A549 (cell line): ENCODE results near the gene GATA6. TPM values are rescaled to one million over a fixed set of nuclear protein-coding genes. Genes with fewer than 3 reads are reported as not detected.

Experiments
- ATAC-seq, 2 experiments: fragments of 200-7000 bp in 1 of 2; fragments of >200 bp in 1 of 2; cut with Nextera tagmentation in 1 of 2; cut with Tn5 transposase in 1 of 2; 3 replicates each; pipeline versions ENCODE4 v1.8.0 to v1.9.1; 2018 to 2020; ENCODE audit warnings: mild to moderate bottlenecking in 1 of 2, moderate library complexity in 1 of 2
- CTCF ChIA-PET: fragments of 300-600 bp; sonication (Branson Sonifier 250); formaldehyde crosslinking; extraction: SDS; loops from one replicate; lab custom pipeline; 2021; ENCODE audit warnings: antibody characterized with exemption, inconsistent platforms; lab: Yijun Ruan, JAX
- POLR2A ChIA-PET: fragments of 350-600 bp; formaldehyde crosslinking; extraction: SDS; loops from one replicate; lab custom pipeline; 2021; ENCODE audit warnings: antibody characterized with exemption, inconsistent platforms; lab: Yijun Ruan, JAX
- DNase-seq, 2 experiments: peaks; one replicate each; pipeline versions ENCODE4 v3.0.0 to v3.0.0-alpha.2; 2011 to 2016; ENCODE audit warnings: low read depth in 1 of 2, low spot score in 1 of 2
- FAIRE-seq: peaks from 2 replicates; lab custom pipeline; 2011; peaks lifted over from hg19 to GRCh38; lab: Jason Lieb, UNC
- H3K27ac ChIP-seq, 2 experiments: fragments of >200 bp; sonication (Bioruptor Twin); formaldehyde crosslinking; 3 replicates each; pipeline ENCODE4 v1.5.1; 2016 to 2017
- H3K4me1 ChIP-seq: fragments of >200 bp; sonication (Bioruptor Twin); formaldehyde crosslinking; 3 replicates; pipeline ENCODE4 v1.6.1; 2016
- H3K4me2 ChIP-seq: fragments of >200 bp; sonication (Bioruptor Twin); formaldehyde crosslinking; 3 replicates; pipeline ENCODE4 v1.6.1; 2016
- H3K4me3 ChIP-seq: fragments of >200 bp; sonication (Bioruptor Twin); formaldehyde crosslinking; 3 replicates; pipeline ENCODE4 v1.5.1; 2016
- H3K9me3 ChIP-seq: fragments of >200 bp; sonication (Bioruptor Twin); formaldehyde crosslinking; 3 replicates; pipeline ENCODE4 v1.6.1; 2016
- ATOH8 ChIP-seq: fragments of 250-450 bp; sonication (Bioruptor Pico); IDR thresholded peaks from 2 replicates; pipeline ENCODE4 v1.5.0; 2020; ENCODE audit warnings: low read depth, mild to moderate bottlenecking, moderate library complexity
- BCL3 ChIP-seq: fragments of >200 bp; sonication (Bioruptor Twin); formaldehyde crosslinking; IDR thresholded peaks from 3 replicates; pipeline ENCODE4 v1.6.1; 2016
- CBX2 ChIP-seq: fragments of 200-600 bp; sonication (generic); IDR thresholded peaks from 2 replicates; pipeline ENCODE4 v1.6.1; 2016; ENCODE audit warnings: low read depth, mild to moderate bottlenecking, borderline replicate concordance
- CEBPB ChIP-seq, 2 experiments: fragments of >200 bp in 1 of 2; sonication (Bioruptor Twin) in 1 of 2; formaldehyde crosslinking in 1 of 2; IDR thresholded peaks; 2 replicates each; pipeline ENCODE4 v1.6.1; 2012 to 2016
- CTCF ChIP-seq: fragments of >200 bp; sonication (Bioruptor Twin); formaldehyde crosslinking; IDR thresholded peaks from 3 replicates; pipeline ENCODE4 v1.5.1; 2016
- ELK1 ChIP-seq: fragments of 150-350 bp; IDR thresholded peaks from 2 replicates; pipeline ENCODE4 v1.6.1; 2014; ENCODE audit warnings: low read depth, mild to moderate bottlenecking, low read length
- FOSL2 ChIP-seq, 2 experiments: fragments of 450-650 bp in 1 of 2; fragments of >200 bp in 1 of 2; sonication (Bioruptor Twin) in 1 of 2; formaldehyde crosslinking; IDR thresholded peaks; 2 replicates each; pipeline versions ENCODE4 v1.5.0 to v1.6.1; 2016 to 2020; ENCODE audit warnings: mild to moderate bottlenecking in 1 of 2, moderate library complexity in 1 of 2
- HDAC2 ChIP-seq: fragments of 200-600 bp; sonication (generic); IDR thresholded peaks from 2 replicates; pipeline ENCODE4 v1.6.1; 2016
- HMGXB4 ChIP-seq: fragments of 250-450 bp; sonication (Bioruptor Pico); IDR thresholded peaks from 2 replicates; pipeline ENCODE4 v1.5.0; 2021; ENCODE audit warnings: mild to moderate bottlenecking, moderate library complexity, borderline replicate concordance
- HOXB5 ChIP-seq: fragments of 250-450 bp; sonication (Bioruptor Pico); IDR thresholded peaks from 2 replicates; pipeline ENCODE4 v1.5.0; 2020; ENCODE audit warnings: mild to moderate bottlenecking, moderate library complexity
- JUN ChIP-seq, 2 experiments: fragments of >200 bp; sonication (Bioruptor Twin); formaldehyde crosslinking; IDR thresholded peaks; 2 replicates in 1 of 2; 3 replicates in 1 of 2; pipeline ENCODE4 v1.6.1; 2016 to 2017
- JUNB ChIP-seq: fragments of >200 bp; sonication (Bioruptor Twin); formaldehyde crosslinking; IDR thresholded peaks from 2 replicates; pipeline ENCODE4 v1.6.1; 2016
- MAZ ChIP-seq: fragments of 150-350 bp; IDR thresholded peaks from 2 replicates; pipeline ENCODE4 v1.6.1; 2014; ENCODE audit warnings: antibody characterized with exemption, low read depth, low read length, borderline replicate concordance
- MYC ChIP-seq: IDR thresholded peaks from 2 replicates; pipeline ENCODE4 v1.6.1; 2012; ENCODE audit warnings: mild to moderate bottlenecking, inconsistent platforms, low read length, improper control_type of control experiment, borderline replicate concordance
- NFE2L2 ChIP-seq: fragments of 150-350 bp; conservative IDR thresholded peaks from 2 replicates; pipeline ENCODE4 v1.6.1; 2014; ENCODE audit warnings: low read length
- RCOR1 ChIP-seq: fragments of 150-350 bp; IDR thresholded peaks from 2 replicates; pipeline ENCODE4 v1.6.1; 2014; ENCODE audit warnings: antibody characterized with exemption, low read length, low read depth
- SMC3 ChIP-seq: fragments of >200 bp; sonication (Bioruptor Twin); formaldehyde crosslinking; IDR thresholded peaks from 3 replicates; pipeline ENCODE4 v1.6.1; 2018; ENCODE audit warnings: inconsistent platforms
- TFCP2L1 ChIP-seq: fragments of 250-450 bp; sonication (Bioruptor Pico); IDR thresholded peaks from 2 replicates; pipeline ENCODE4 v1.5.0; 2021; ENCODE audit warnings: mild to moderate bottlenecking
- TP53 ChIP-seq: fragments of 250-450 bp; sonication (Bioruptor Pico); IDR thresholded peaks from 2 replicates; pipeline ENCODE4 v1.5.0; 2021; ENCODE audit warnings: mild to moderate bottlenecking, moderate library complexity
- ZNF302 ChIP-seq: fragments of 250-450 bp; sonication (Bioruptor Pico); IDR thresholded peaks from 2 replicates; pipeline ENCODE4 v1.9.0; 2021; ENCODE audit warnings: inconsistent platforms, mild to moderate bottlenecking, moderate library complexity
- WGBS: methylation state at CpG from one replicate; pipeline ENCODE4 v1.1.6; 2017; ENCODE audit errors: missing lambda C conversion rate; 5-methylcytosine and 5-hydroxymethylcytosine counted together
- polyA plus RNA-seq, 4 experiments: library from polyadenylated mRNA; depleted of rRNA in 3 of 4; stranded (reverse); fragments of >200 nt; fragmentation: RNase III in 1 of 4; extraction: RNeasy Plus Mini Kit Qiagen cat#74134 plus additional on column Dnase treatment in 1 of 4; gene quantifications; 2 replicates in 3 of 4; 3 replicates in 1 of 4; pipeline ENCODE4 v1.2.3, GENCODE V29; 2011 to 2017

GATA6 gene
- polyA plus RNA-seq, 2 of the 4 experiments (the other 2 are of a cell fraction), result 1.2 to 1.3 TPM

GRCh38 chr18:22230471-22230945, 61.1 kb downstream of the GATA6 start:
- ATAC-seq, result peak; percentile 39 to 66; a peak in 4 of 6 replicates
- ChIA-PET POLR2A (no interaction called here), CTCF (interaction anchor here (0.7 kb wide), 1 partner anchor 11 kb away, joined by 3 read pairs; no protein-coding TSS in a partner anchor)
- FAIRE-seq, result no peak
- TF ChIP-seq BCL3 (no peak), FOSL2 (IDR thresholded peaks at IDR 0.05) (no peak), FOSL2 (CRISPR knock-in tag; IDR thresholded peaks at IDR 0.05) (peak; percentile 43; the same call in 1 of the 2 replicates), JUN (IDR thresholded peaks at IDR 0.05) (no peak)
- Histone ChIP-seq H3K4me2 (peak overlapping the region; percentile 58), H3K4me1 (peaks cover 17% of the 10 kb centered on the region), H3K4me3 (no peak overlapping the region), H3K9me3 (no peaks in the 10 kb centered on the region), H3K27ac (peak overlapping the region in 1 of 2 experiments; percentile 55; a peak in 1 of 6 replicates)
- WGBS, result 38% methylated on average over 12 of the region's 12 CpGs
- peak in 1 of 2 experiments; percentile 65 for DNase-seq

GRCh38 chr18:22233266-22233665, 63.9 kb downstream of the GATA6 start:
- H3K27ac ChIP-seq, result no peak overlapping the region
- 74% methylated on average over 4 of the region's 8 CpGs for WGBS
- no peak overlapping the region for H3K4me2 ChIP-seq
- DNase-seq, result no peak
- ChIA-PET CTCF (no interaction called here), POLR2A (no interaction called here)
- TF ChIP-seq RCOR1, result no peak
- TF ChIP-seq FOSL2 (IDR thresholded peaks at IDR 0.05), result no peak
- TF ChIP-seq FOSL2 (CRISPR knock-in tag; IDR thresholded peaks at IDR 0.05), result no peak
- no peak for TF ChIP-seq CEBPB (IDR thresholded peaks at IDR 0.05)
- TF ChIP-seq HMGXB4 (CRISPR knock-in tag), result no peak
- TF ChIP-seq CTCF, result no peak
- no peak for TF ChIP-seq TP53
- no peak for TF ChIP-seq SMC3
- TF ChIP-seq ATOH8, result no peak
- no peak for TF ChIP-seq TFCP2L1 (CRISPR knock-in tag)
- no peak for ATAC-seq
- H3K4me1 ChIP-seq, result peaks cover 17% of the 10 kb centered on the region
- no peak for FAIRE-seq
- H3K9me3 ChIP-seq, result no peaks in the 10 kb centered on the region
- no peak overlapping the region for H3K4me3 ChIP-seq

GRCh38 chr18:22238036-22238435, 68.6 kb downstream of the GATA6 start:
- DNase-seq (no peak), FAIRE-seq (no peak), ATAC-seq (no peak)
- no peaks in the 10 kb centered on the region for H3K4me1 ChIP-seq
- POLR2A ChIA-PET, result no interaction called here
- H3K9me3 ChIP-seq, result no peaks in the 10 kb centered on the region
- no peak for TF ChIP-seq NFE2L2
- no peak for TF ChIP-seq MYC
- no peak for TF ChIP-seq RCOR1
- TF ChIP-seq HDAC2, result no peak
- no peak for TF ChIP-seq MAZ
- no peak for TF ChIP-seq ELK1
- no peak for TF ChIP-seq ZNF302
- TF ChIP-seq CBX2, result no peak
- no peak for TF ChIP-seq HOXB5 (CRISPR knock-in tag)
- TF ChIP-seq JUNB, result no peak
- CTCF ChIA-PET, result no interaction called here
- no peak overlapping the region for H3K27ac ChIP-seq
- H3K4me2 ChIP-seq, result no peak overlapping the region
- H3K4me3 ChIP-seq, result no peak overlapping the region
- 91% methylated on average over 6 of the region's 6 CpGs for WGBS
